Brain pericyte (primary cell): ENCODE measurements around the gene EXTL1.

Source experiments
- DNase-seq: peaks from one replicate; pipeline ENCODE4 v3.0.0-alpha.2; 2012; ENCODE audit warnings: low read depth, low spot score

Gene EXTL1

DNA sequence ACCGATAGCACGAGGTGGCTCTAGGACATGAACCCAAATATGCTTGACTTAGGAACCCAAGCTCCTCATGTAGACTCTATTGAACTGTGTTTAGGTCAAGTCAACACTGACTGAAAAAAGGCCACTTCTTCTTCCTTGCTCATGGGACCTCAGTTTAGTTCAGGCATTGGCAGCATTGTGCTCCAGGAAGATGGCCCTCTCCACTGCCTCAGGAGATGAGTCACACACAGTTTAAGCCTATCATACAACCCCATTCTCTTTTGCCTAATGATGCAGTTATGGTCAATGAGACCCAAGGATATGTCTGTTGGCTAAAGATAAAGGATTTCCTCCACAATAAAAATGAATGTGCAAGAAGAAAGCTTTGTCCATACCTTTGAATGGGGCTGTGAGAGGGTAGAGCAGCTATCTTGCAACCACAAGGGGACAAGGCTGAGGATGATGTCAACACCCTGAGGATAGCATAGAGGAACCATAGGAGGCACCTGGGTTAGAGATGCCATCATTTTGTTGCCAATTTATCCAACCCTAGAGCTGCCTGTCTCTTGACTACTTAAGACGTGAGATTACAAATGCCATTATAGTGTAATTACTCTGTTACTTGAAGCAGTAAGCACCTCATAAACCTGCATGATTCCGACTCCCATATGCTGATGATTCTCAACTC lies 48.9 kb downstream of the EXTL1 start:
- DNase-seq = no peak

DNA sequence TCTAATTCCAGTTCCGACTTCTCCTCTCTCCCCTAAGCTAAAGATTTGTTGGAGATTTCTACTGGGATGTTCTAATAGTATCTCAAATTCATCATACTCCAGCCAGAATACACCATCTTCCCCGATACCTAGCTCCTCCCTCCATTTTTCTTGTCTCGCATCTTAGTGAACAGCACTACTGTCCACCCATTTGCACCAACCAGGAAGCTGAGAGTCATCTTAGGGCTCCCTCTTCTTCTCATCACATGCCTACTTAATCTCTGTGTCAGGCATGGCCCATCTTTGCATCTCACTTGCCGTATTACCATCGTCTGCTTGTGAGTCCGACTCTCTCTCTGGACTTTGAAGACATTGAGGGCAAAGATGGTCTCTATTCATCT lies 49.4 kb downstream of the EXTL1 start:
- no peak for DNase-seq

- DNase-seq = no peak
Observed at GRCh38 chr1:26072305-26072704, 50.7 kb downstream of the EXTL1 start.

DNA sequence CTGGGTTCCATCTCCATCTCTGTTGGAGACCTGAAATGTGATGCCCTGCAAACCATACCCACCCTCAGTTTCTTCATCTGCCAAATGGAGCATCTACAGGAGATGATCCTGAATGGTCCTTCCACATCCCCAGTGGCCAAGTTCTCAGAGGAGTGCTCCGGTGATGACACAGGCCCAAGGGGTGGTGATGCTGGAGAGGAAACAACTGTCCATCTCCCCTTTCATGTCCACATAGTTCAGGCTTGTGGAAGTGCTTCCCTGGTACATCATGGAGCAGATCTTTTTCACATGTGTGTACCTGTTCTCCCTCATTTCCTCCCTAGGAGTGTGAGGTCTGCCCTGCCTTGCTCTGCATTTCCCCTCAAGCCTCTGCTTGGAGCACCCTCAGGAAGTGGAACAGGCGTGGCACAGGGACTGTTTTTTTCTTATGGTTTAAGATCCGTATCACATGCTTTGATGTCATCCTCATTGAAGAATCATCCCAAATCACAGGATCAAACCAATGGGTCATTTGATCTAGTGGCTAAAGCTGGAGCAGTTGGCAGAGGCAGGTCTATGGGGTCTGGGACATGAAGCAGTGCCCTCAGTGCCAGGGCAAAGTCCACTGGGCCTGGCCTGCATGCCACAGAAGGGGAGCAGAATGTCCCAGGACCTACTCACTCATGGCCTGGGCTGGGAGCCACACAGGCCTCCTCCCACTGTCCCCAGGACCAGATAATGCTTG lies 54.0 kb downstream of the EXTL1 start:
- no peak for DNase-seq

DNA sequence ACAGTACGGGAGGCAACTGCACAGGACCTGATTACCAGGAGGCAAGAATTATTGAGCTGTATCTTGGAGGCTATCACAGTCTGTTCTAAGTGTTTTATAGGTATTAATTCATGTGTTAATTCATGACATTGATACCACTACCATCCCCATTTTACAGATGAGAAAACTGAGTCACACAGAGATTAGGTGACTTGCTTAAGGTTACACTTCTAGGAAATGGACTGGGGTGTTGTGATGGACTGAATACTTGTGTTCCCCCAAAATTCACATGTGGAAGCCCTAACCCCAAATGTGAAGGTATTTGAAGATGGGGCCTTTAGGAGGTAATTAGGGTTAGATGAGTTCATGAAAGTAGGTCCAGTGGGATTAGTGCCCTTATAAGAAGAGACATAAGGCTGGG lies 55.9 kb downstream of the EXTL1 start:
- DNase-seq = no peak

- no peak for DNase-seq
Observed at GRCh38 chr1:26078286-26079177, 57.0 kb downstream of the EXTL1 start.

DNA sequence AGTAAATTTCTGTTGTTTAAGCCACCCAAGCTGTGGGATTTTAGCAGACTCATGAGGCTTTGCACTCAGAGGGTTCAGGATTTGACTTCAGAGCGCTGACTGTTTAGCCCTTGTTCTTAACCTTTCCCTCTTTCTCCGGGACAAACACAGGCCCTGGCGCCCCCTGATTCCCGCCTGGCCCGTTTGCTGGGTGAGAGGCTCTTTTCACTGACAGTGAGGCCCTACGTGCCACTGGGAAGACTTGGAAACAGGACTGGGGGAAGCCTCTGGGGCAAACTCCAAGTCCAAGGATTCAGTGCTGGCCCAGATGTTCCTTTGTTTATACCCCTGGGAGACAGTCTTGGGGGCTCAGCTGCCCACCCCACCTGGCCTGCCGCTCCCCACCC lies 57.6 kb downstream of the EXTL1 start:
- DNase-seq = no peak

DNA sequence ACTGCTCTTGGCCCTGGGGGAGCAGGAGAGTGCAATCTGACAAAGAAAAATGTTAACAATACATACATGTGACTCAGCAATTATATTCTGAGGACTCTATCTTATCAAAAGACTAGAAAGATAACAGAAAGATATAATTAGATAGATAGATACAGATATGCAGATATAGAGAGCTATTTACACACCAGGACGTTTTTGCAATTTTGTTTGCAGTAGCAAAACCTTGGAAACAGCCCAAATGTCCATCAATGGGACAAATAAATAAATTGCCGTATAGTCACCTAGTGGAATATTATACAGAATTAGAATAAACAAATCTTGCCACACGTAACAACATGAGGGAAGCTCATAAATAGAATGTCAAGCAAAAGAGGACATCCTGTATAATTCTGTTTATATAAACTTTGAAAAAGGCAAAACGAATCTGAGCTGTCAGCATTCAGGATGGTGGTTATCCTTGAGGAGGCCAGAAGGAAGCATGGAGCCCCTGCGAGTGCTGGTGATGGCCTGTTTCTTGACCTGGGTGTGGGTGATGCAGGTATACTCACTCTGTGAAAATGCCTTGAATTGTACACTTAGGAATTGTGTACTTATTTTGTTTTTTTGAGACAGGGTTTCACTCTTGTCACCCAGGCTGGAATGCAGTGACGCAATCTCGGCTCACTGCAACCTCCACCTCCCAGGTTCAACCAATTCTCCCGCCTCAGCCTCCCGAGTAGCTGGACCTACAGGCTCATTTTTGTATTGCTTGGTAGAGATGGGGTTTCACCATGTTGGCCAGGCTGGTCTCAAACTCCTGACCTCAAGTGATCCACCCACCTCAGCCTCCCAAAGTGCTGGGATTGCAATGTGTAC lies 58.6 kb downstream of the EXTL1 start:
- no peak for DNase-seq

GRCh38 chr1:26081267-26082019 lies 59.9 kb downstream of the EXTL1 start:
- no peak for DNase-seq

DNA sequence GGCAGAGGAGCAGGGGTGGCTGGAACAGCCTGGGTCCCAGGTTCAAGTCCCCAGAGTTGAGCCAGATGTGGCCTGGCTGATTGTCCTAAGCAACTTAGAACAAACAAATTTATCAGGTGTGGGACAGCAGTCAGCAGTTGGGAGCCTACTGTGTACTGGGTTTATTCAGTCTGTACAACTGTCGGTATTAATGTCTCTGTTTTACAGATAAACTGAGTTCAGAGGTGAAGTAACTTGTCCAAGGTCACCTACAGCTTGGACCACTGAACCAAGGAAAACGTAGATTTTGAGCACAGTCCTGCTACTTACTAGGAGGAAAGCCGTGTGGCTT lies 60.4 kb downstream of the EXTL1 start:
- no peak for DNase-seq

- DNase-seq = no peak
Observed at GRCh38 chr1:26083208-26083607, 61.6 kb downstream of the EXTL1 start.

GRCh38 chr1:26084091-26084561 lies 62.6 kb downstream of the EXTL1 start:
- no peak for DNase-seq

DNA sequence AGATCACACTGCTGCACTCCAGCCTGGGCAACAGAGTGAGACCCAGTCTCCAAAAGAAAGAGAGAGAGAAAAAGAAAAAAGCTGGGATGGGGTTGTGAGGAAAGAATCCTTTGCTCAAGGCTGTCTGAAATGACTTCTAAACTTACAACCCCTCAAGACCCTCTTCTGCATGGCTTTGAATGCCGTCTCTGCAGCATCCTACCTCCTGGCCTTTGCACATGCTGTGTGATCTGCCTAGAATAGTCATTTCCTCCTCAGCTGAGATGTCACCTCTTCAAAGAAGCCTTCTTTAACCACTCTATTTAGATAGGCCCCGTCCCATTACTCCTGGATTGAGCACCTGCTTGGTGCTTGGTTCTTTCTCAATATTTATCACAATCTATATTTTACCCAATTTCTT lies 63.3 kb downstream of the EXTL1 start:
- DNase-seq = no peak
